GM19467 (cell line): ENCODE measurements around the gene TP53RK.

Source experiments
- ATAC-seq: cut with Tn5 transposase; IDR thresholded peaks from one replicate; pipeline ENCODE4 v1.9.1; 2021; ENCODE audit warnings: mild to moderate bottlenecking, moderate library complexity; ENCODE audit not compliant: unreplicated experiment

Gene TP53RK

GRCh38 chr20:46689082-46689753 lies at the start of gene TP53RK:
TSS of gene TP53RK (minus strand) at chr20:46689444. CDS start at chr20:46689414, 30 bp downstream.
- peak; percentile 89 for ATAC-seq

DNA sequence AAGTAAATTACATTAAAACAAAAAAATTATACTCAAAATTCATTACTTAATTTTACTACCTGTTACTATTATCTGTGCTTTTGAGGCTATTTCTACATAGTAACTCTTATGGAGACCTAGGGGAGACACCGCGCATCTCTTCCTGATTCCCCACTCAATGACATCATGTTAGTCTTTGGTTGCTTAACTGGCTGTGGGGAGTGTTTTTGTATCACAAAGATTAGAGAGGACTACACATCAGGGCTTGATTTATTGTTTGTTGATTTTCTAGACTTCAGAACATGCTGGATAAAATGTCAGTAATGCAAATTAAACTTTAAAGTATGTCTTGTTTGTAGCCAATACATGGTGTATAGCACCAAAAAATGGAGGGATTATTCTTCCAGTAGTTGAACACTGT lies 46.2 kb upstream of the TP53RK start:
- ATAC-seq, result no peak

DNA sequence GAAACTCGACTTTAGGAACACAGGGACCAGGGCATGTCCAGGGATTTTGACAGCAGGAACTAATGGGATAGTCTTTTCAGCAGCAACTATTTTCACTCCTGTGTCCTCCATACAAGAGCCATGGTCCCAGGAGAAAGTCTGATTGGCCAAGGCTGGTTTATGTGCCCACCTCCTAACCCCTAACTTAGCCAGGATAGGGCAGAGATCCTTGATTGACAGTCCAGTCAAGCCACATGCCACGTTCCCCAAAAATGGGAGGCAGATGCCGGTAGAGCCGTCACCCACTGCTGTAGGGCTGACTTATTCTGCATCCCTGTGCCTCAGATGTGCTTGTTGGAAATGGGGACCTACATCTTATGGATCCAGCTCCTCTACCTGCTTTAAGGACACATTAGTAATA lies 42.5 kb upstream of the TP53RK start:
- ATAC-seq, result no peak

DNA sequence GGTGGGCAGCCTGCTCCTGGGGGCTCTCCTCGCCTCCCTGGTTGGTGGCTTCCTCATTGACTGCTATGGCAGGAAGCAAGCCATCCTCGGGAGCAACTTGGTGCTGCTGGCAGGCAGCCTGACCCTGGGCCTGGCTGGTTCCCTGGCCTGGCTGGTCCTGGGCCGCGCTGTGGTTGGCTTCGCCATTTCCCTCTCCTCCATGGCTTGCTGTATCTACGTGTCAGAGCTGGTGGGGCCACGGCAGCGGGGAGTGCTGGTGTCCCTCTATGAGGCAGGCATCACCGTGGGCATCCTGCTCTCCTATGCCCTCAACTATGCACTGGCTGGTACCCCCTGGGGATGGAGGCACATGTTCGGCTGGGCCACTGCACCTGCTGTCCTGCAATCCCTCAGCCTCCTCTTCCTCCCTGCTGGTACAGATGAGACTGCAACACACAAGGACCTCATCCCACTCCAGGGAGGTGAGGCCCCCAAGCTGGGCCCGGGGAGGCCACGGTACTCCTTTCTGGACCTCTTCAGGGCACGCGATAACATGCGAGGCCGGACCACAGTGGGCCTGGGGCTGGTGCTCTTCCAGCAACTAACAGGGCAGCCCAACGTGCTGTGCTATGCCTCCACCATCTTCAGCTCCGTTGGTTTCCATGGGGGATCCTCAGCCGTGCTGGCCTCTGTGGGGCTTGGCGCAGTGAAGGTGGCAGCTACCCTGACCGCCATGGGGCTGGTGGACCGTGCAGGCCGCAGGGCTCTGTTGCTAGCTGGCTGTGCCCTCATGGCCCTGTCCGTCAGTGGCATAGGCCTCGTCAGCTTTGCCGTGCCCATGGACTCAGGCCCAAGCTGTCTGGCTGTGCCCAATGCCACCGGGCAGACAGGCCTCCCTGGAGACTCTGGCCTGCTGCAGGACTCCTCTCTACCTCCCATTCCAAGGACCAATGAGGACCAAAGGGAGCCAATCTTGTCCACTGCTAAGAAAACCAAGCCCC lies 36.2 kb upstream of the TP53RK start:
- no peak for ATAC-seq

DNA sequence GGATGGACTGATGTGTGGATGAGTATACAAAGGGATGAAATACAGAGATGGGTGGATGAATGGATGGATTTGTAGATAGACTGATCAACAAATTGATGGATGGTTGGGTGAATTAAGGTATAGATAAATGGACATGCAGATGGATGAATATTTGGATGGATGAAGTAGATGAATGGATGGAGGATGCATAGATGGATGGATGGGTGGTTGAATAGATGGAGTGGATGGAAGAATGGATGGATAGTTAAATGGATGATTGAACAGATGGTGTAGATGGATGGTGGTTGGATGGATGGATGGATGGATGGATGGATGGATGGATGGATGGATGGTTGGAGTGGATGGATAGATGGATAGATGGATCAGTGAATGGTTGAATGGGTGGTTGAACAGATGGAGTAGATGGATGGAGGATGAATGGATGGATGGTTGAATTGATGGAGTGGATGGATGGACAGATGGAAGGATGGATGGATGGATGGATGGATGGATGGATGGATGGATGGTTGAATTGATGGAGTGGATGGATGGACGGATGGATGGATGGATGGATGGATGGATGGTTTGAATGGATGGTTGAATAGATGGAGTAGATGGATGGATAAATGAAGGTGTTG lies 35.2 kb upstream of the TP53RK start:
- ATAC-seq, result no peak

DNA sequence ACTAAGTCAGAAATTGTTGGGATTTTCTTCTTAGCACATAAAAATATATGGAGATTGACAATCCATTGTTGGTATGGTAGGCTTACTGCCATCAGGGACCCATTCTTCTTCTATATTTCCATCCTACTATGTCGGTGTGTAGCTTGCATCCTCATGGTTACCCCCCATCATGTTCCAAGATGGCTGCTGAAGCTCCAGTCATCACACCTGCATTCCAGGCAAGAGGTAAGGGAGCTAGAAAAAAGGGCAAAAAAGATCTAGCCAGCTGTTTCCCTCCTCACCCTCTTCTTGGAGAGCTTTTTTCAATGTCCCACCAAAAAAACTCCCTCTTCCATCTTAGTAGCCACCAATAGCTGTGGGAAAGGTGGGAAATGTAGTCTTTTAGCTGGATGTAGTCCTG lies 33.8 kb upstream of the TP53RK start:
- no peak for ATAC-seq

DNA sequence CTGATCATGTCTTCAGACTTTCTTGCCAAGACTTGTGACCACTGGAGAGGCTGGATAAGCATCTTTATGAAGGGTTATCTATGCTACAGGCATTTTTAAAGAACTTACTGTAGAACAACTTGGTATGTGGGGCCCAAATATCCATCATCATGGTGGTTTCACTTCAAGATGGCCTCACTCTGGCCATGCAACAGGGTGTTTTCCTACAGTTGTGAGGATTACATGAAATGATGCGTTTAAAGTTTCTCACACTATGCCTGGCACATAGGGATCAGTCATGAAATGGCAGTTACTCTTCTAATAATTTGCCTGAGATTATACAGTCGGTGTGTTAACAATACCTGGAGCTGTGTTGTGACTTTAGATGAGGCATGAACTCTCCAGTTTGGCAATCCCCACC lies 33.2 kb upstream of the TP53RK start:
- ATAC-seq, result no peak

GRCh38 chr20:46721476-46721875 lies 32.2 kb upstream of the TP53RK start:
- ATAC-seq, result no peak

DNA sequence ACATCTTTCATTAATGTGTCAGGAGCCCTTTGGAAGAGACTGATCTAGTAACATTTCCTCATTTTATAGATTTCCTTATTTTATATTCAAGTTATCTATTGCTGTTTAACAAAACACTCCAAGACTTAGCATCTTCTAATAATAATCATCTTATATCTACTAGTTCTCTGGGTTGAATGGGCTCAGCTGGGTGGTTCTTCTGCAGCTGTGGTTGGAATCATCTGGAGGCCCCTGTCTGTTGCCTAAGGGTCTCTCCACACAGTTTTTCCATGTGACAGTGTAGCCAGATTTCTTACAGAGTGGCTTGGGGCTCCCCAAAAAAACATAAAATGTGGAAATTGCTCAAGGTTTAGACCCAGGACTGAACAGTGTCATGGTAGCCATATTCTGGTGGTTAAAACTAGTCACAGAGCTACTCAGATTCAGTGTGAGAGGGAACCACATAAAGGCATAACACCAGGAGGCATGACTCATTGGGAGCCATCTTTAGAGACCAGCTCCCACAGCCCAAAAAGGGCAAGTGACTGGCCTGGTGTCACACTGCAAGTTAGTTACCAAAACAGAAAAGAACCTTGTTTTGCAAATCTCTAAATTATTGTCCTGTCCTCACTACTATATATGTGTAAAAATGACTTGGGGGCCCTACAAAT lies 31.7 kb upstream of the TP53RK start:
- ATAC-seq, result no peak

- ATAC-seq, result no peak
Observed at GRCh38 chr20:46720019-46720418, 30.8 kb upstream of the TP53RK start.

- ATAC-seq, result no peak
Observed at GRCh38 chr20:46717818-46718541, 28.7 kb upstream of the TP53RK start.

DNA sequence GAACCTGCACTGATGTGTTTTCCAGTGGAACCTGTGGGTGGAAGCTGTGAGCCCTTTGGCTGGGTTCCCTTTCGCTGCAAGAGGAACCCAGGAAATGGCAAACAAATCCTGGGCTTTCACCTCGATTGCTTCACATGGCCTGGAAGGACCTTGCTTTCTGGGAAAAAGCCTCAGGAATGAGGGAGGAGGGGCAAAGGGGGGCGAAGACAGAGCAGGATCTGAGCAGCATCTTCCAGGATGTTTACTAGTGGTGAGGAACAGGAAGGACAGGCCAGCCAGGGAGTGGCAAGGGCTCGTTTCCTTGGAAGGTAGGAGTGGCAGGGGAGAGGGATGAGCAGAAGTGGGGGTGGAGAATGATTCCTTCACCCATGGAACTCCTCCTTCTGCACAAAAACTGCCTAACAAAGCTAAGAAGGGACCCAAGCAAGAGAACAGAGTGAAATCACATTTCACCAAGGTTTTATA lies 26.1 kb upstream of the TP53RK start:
- no peak for ATAC-seq

DNA sequence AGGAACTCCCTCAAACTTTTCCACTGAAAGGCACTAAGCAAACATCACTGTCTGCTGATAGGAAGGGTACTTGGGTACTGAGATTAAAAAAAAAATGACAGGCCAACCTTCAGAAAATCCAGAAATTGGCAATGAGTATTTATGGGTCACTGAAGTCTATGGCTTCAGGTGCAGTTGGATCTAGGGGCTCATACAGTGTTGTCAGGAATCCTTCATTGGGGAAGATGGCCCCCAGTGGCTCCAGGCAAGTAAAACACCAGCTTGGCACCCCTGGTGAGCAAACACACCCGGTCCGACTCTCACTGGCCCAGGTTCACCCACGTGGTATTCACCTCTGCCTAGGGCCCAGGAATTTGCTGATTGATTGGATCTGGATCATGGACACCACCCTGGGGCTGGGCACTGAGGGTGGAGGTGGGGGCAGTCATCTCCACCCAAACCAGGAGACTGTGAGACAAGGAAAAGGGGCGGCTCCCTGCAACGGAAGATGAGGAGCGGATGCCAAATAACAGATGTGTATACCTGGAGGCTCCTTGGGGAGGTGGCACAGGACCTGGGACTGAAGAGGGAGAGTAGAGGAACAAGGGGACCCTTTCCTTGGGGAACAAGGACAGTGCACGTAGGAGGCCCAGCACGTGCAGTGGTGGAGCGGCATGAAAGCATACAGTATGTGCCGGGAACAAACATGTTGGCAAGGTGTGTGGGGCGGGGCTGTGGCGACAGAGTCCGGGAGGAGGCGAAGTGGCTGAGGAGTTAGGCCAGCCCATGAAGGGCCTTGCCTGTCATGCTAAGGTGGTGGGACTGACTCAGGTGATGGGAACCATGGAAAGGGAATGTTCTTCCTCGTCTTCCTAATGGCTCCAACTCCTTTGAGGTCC lies 25.0 kb upstream of the TP53RK start:
- ATAC-seq, result no peak

- ATAC-seq, result no peak
Observed at GRCh38 chr20:46712056-46712636, 22.9 kb upstream of the TP53RK start.

- no peak for ATAC-seq
Observed at GRCh38 chr20:46710153-46710913, 21.1 kb upstream of the TP53RK start.

- ATAC-seq, result no peak
Observed at GRCh38 chr20:46709459-46710152, 20.4 kb upstream of the TP53RK start, which contains the start of gene SLC2A10. TSS of gene SLC2A10 (plus strand) at chr20:46709649. CDS start at chr20:46709737, 88 bp downstream.

DNA sequence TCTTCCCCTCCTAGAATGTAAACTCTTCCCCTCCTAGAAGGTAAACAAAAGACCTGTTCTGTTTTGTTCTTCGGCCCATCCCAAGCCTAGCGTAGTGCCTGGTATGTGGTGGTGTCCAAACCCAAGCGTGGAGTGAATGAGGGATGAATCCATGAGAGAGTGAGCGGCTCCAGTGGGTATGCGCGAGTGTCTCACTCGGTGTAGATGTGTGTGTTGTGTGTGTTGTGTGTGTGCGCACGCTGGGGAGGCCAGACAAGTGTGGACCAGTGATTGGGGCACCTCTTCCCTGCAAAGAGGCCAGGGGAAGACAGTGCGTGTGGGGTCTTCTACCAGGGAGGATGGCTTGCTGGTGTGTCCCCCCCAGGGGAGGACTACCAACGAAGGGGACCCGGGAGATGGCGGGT lies 19.8 kb upstream of the TP53RK start:
- ATAC-seq, result no peak
